Effector CD4-positive, alpha-beta T cell (primary cell): ENCODE measurements around the gene GPR107.

ENCODE experiments used
- DNase-seq: peaks from one replicate; pipeline ENCODE4 v3.0.0-alpha.2; 2020

Gene GPR107

GRCh38 chr9:130111786-130112537 lies 58.3 kb downstream of the GPR107 start:
- no peak for DNase-seq

GRCh38 chr9:130112538-130113151 lies 58.9 kb downstream of the GPR107 start:
- no peak for DNase-seq

GRCh38 chr9:130114741-130115140 lies 61.0 kb downstream of the GPR107 start:
- no peak for DNase-seq

GRCh38 chr9:130116346-130116745 lies 62.6 kb downstream of the GPR107 start:
- DNase-seq: no peak

GRCh38 chr9:130117376-130117775 lies 63.7 kb downstream of the GPR107 start:
- no peak for DNase-seq

GRCh38 chr9:130117816-130118632 lies 64.3 kb downstream of the GPR107 start:
- DNase-seq: no peak

GRCh38 chr9:130118841-130119518 lies 65.3 kb downstream of the GPR107 start:
- DNase-seq: no peak

- no peak for DNase-seq
These were observed 66.0 kb downstream of the GPR107 start for GRCh38 chr9:130119519-130120298.

GRCh38 chr9:130120299-130120587 lies 66.5 kb downstream of the GPR107 start:
- DNase-seq: no peak

GRCh38 chr9:130120832-130121231 lies 67.1 kb downstream of the GPR107 start:
- DNase-seq: no peak

GRCh38 chr9:130122456-130122855 lies 68.8 kb downstream of the GPR107 start:
- DNase-seq: no peak

GRCh38 chr9:130124085-130124860 lies 70.6 kb downstream of the GPR107 start:
- DNase-seq: no peak

- no peak for DNase-seq
These were observed 73.2 kb downstream of the GPR107 start for GRCh38 chr9:130126721-130127433.

- peak; percentile 68 for DNase-seq
These were observed 74.5 kb downstream of the GPR107 start for GRCh38 chr9:130128251-130128650.

GRCh38 chr9:130128733-130129431 lies 75.2 kb downstream of the GPR107 start:
- DNase-seq: peak; percentile 57

GRCh38 chr9:130129432-130130061 lies 75.8 kb downstream of the GPR107 start:
- DNase-seq: no peak

GRCh38 chr9:130132746-130133145 lies 79.0 kb downstream of the GPR107 start:
- no peak for DNase-seq

GRCh38 chr9:130137081-130137640 lies 83.5 kb downstream of the GPR107 start:
- DNase-seq: no peak

GRCh38 chr9:130137641-130138081 lies 84.0 kb downstream of the GPR107 start:
- no peak for DNase-seq
